Ramos (cell line): Measurements from ENCODE around the gene LUC7L.
"Not testable (repeated sequence)": the region's sequence is repeated elsewhere in the genome, so short reads cannot be mapped to it uniquely, and the experiment has no call there.

Source experiments
- in situ Hi-C: fragments of 300-500 bp; cut with MboI; formaldehyde crosslinking; loops from one replicate; pipeline ENCODE4 v1.14.3; 2022; ENCODE audit warnings: low sequenced_read_pairs; ENCODE audit not compliant: unreplicated experiment

LUC7L gene

DNA sequence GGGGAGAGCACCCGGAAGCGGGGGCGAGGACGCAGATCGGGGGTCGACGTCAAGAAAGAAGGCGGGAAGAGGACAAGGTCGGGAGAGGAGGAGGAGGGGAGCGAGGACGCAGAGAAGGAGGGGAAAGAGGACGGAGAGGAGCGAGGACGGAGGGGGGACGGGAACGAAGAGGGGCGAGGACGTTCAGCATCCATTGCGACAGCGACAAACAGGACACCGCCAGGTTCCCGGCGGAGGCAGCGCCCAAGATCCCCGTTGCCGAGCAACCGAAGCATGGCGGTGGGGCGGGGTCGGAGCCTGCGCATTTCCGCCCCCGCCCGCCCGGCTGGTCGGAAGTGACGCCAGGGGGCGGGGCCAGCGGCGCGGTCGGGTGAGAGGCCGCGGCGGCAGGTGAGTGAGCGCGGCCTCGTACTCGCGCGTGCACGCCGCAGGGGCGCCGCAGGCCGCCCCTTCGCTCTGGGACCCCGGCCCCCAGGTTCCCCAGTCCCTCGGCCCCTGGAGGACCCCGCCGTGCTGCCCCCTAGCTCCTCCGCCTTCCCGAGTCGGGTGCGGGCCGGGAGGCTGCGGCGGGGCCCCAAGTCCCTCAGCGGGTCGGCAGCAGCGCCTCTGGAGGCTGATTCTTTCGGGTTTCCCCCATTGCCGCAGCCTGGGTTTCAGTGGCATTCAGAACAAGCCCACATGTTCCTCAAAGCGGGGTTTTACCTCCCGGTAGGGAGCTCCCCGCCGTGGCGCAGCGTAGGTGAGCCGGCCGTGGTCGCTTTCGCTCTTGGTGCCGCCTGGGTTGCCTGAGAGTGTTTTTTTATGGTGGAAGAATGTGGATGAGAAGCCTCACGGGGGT lies 5.4 kb upstream of the LUC7L start, which contains the start of gene FAM234A:
FAM234A (plus strand) TSS at position 354 of the 838 bp plus-strand sequence. CDS start 19,593 bp downstream, outside the sequence.
- in situ Hi-C loops: no loop called here

DNA sequence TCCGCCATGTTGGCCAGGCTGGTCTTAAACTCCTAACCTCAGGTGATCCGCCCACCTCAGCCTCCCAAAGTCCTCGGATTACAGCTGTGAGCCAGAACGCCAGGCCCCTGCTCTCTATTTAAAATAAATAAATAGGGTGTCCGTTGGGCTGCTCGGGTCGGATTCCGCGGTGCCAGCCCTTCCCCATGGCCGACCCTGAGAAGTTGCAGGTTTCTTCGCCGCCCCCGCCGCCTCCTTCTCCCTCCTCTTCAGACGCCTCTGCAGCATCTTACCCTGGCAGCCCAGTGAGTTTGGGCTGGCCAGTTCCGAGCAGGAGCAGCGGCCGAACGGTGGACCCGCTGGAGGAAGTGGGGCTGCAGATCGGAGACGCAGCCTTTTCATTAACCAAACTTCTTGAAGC lies 1.7 kb upstream of the LUC7L start:
- in situ Hi-C loops: no loop called here

DNA sequence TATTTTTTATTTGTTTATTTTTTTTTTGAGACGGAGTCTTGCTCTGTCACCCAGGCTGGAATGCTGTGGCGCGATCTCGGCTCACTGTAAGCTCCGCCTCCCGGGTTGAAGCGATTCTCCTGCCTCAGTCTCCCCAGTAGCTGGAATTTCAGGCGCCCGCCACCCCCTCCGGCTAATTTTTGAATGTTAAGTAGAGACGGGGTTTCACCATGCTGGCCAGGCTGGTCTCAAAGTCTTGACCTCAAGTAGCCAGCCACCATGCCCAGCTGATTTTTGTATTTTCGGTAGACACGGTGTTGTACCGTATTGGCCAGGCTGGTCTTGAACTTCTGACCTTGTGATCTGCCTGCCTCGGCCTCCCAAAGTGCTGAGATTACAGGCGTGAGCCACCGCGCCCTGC lies 1.1 kb upstream of the LUC7L start:
- in situ Hi-C loops: not testable (repeated sequence)

GRCh38 chr16:229731-230281 lies 557 bp upstream of the LUC7L start:
- in situ Hi-C loops: no loop called here

GRCh38 chr16:228151-228851 lies 948 bp downstream of the LUC7L start:
- in situ Hi-C loops: no loop called here

GRCh38 chr16:220021-220420 lies 9.2 kb downstream of the LUC7L start:
- in situ Hi-C loops: no loop called here

- in situ Hi-C loops: no loop called here
These were observed 16.2 kb downstream of the LUC7L start for GRCh38 chr16:212999-213398.

GRCh38 chr16:211631-212180 lies 17.5 kb downstream of the LUC7L start:
- in situ Hi-C loops: not testable (repeated sequence)

DNA sequence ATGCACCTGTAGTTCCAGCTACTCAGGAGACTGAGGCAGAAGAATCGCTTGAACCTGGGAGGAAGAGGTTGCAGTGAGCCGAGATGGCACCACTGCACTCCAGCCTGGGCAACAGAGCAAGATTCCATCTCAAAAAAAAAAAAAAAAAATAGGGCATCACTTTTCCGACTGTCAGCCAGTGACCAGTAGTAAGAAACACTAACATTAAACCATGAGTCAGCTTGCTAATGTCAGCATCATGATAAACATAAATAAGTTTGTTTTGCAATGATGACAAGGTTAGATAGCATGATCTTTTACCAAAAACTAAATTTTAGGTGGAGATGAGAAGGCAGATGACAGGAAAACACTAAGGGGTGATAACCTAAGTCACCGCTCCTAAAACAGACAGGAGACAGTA lies 19.9 kb downstream of the LUC7L start:
- in situ Hi-C loops: not testable (repeated sequence)

DNA sequence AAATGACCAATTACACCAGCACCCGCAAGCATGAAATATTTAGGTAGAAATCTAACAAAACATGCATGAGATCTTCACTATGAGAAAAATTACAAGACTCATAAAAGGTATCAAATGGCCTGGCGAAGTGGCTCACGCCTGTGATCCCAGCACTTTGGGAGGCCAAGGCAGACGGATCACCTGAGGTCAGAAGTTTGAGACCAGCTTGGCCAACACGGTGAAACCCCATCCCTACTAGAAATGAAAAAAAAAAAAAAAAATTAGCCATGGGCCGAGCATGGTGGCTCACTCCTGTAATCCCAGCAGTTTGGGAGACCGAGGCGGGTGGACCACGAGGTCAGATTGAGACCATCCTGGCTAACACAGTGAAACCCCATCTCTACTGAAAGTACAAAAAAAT lies 25.2 kb downstream of the LUC7L start:
- in situ Hi-C loops: not testable (repeated sequence)

DNA sequence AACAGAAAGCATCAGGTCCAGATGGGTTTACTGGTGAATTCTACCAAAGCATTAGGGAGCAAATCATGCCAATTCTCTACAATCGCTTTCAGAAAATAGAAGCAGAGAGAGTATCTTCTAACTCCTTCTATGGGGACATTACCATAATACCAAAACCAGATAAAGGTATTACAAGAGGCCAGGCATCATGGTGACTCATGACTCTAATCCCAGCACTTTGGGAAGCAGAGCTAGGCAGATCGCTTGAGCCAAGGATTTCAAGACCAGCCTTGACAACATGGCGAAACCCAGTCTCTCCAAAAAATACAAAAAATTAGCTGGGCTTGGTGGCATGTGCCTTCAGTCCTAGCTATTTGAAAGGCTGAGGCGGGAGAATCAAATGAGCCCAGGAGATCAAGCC lies 26.0 kb downstream of the LUC7L start:
- in situ Hi-C loops: no loop called here

- in situ Hi-C loops: no loop called here
These were observed 28.9 kb downstream of the LUC7L start for GRCh38 chr16:200388-200787.

DNA sequence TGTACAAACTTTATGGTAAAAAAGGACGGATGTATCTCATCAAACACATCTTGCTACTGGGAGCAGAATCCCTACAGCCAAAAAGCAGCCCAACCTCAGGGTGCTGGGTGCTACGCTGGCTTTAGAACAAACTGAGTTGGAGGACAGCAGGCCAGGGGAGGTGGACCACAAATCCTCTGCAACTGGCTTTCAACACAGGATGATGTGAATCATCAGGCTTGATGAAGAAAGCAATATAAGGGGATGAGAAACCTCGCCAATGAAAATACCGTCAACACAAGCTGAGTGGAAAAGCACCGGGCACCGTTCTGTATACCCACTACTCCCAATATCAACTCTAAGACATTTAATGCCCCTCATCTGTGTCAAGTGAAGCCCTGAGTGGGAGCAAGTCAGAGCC lies 34.7 kb downstream of the LUC7L start:
- in situ Hi-C loops: loop anchor here (5.0 kb wide), 1 partner anchor 87 kb away; no protein-coding TSS in a partner anchor

DNA sequence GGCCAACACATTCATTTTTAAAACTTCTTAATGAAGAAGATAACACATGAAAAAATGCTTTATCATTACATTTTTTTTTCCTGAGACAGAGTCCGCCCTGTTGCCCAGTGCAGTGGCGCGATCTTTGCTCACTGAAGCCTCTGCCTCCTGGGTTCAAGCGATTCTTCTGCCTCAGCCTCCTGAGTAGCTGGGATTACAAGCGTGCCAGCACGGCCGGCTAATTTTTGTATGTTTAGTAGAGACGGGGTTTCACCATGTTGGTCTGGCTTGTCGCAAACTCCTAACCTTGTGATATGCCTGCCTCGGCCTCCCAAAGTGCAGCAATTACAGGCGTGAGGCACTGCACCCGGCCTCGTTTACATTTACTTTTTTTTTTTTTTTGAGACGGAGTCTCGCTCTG lies 35.8 kb downstream of the LUC7L start:
- in situ Hi-C loops: loop anchor here (5.0 kb wide), 1 partner anchor 86 kb away; no protein-coding TSS in a partner anchor

GRCh38 chr16:192686-193085 lies 36.6 kb downstream of the LUC7L start:
- in situ Hi-C loops: loop anchor here (5.0 kb wide), 1 partner anchor 85 kb away; no protein-coding TSS in a partner anchor

- in situ Hi-C loops: loop anchor here (5.0 kb wide), 1 partner anchor 85 kb away; no protein-coding TSS in a partner anchor
These were observed 37.4 kb downstream of the LUC7L start for GRCh38 chr16:191831-192230.

- in situ Hi-C loops: loop anchor here (5.0 kb wide), 1 partner anchor 82 kb away; no protein-coding TSS in a partner anchor
These were observed 39.6 kb downstream of the LUC7L start for GRCh38 chr16:189604-190186.

- in situ Hi-C loops: no loop called here
These were observed 40.6 kb downstream of the LUC7L start for GRCh38 chr16:188674-189073.

- in situ Hi-C loops: no loop called here
These were observed 41.9 kb downstream of the LUC7L start for GRCh38 chr16:187330-187729.

- in situ Hi-C loops: no loop called here
These were observed 43.6 kb downstream of the LUC7L start for GRCh38 chr16:185691-186090.
